H9 (cell line): Measurements from ENCODE around the gene CRHBP. TPM values are rescaled to one million over a fixed set of nuclear protein-coding genes. Genes with fewer than 3 reads are reported as not detected.

Experiments
- DNase-seq: peaks from one replicate; pipeline ENCODE4 v3.0.0-alpha.2; 2017
- H2AFZ ChIP-seq: one replicate; pipeline ENCODE4 v1.6.1; 2013; ENCODE audit warnings: mild to moderate bottlenecking, low read length, control low read depth, moderate library complexity
- H2AK5ac ChIP-seq: 2 replicates; pipeline ENCODE4 v1.6.1; 2013; ENCODE audit warnings: low read length, control low read depth, mixed read lengths; ENCODE audit not compliant: insufficient read length
- H2BK120ac ChIP-seq: one replicate; pipeline ENCODE4 v1.6.1; 2013; ENCODE audit warnings: low read depth, mild to moderate bottlenecking, low read length, control low read depth, inconsistent platforms; ENCODE audit not compliant: poor library complexity, severe bottlenecking
- H2BK12ac ChIP-seq: 2 replicates; pipeline ENCODE4 v1.6.1; 2013; ENCODE audit warnings: low read length, control low read depth, mixed read lengths, low read depth; ENCODE audit not compliant: insufficient read length
- H2BK15ac ChIP-seq: 2 replicates; pipeline ENCODE4 v1.6.1; 2013; ENCODE audit warnings: low read depth, low read length, control low read depth
- H2BK20ac ChIP-seq: one replicate; pipeline ENCODE4 v1.6.1; 2013; ENCODE audit warnings: low read depth, mild to moderate bottlenecking, low read length, control low read depth, inconsistent platforms; ENCODE audit not compliant: poor library complexity, severe bottlenecking
- H2BK5ac ChIP-seq: 2 replicates; pipeline ENCODE4 v1.6.1; 2013; ENCODE audit warnings: low read length, control low read depth, mixed read lengths; ENCODE audit not compliant: insufficient read length
- H3K14ac ChIP-seq: 2 replicates; pipeline ENCODE4 v1.6.1; 2013; ENCODE audit warnings: low read length, control low read depth; ENCODE audit not compliant: insufficient read depth
- H3K18ac ChIP-seq: 2 replicates; pipeline ENCODE4 v1.6.1; 2013; ENCODE audit warnings: low read depth, mild to moderate bottlenecking, mixed read lengths, low read length, control low read depth; ENCODE audit not compliant: insufficient read length
- H3K23ac ChIP-seq: 2 replicates; pipeline ENCODE4 v1.6.1; 2013; ENCODE audit warnings: low read length, control low read depth, mixed read lengths, low read depth; ENCODE audit not compliant: insufficient read length
- H3K23me2 ChIP-seq: 2 replicates; pipeline ENCODE4 v1.6.1; 2013; ENCODE audit warnings: low read depth, mild to moderate bottlenecking, mixed read lengths, low read length, control low read depth; ENCODE audit not compliant: insufficient read length, poor library complexity, severe bottlenecking
- H3K27ac ChIP-seq: 2 replicates; pipeline ENCODE4 v1.5.1; 2013; ENCODE audit warnings: low read length, control low read depth, mixed read lengths, low read depth; ENCODE audit not compliant: insufficient read length
- H3K27me3 ChIP-seq: 2 replicates; pipeline ENCODE4 v1.6.1; 2013; ENCODE audit warnings: low read length, control low read depth, inconsistent platforms; ENCODE audit not compliant: insufficient read depth
- H3K4ac ChIP-seq: 2 replicates; pipeline ENCODE4 v1.6.1; 2013; ENCODE audit warnings: low read depth, mild to moderate bottlenecking, control low read depth, inconsistent platforms, low read length, moderate library complexity
- H3K4me1 ChIP-seq: 2 replicates; pipeline ENCODE4 v1.6.1; 2013; ENCODE audit warnings: low read length, control low read depth, inconsistent platforms; ENCODE audit not compliant: insufficient read depth
- H3K4me2 ChIP-seq: 2 replicates; pipeline ENCODE4 v1.6.1; 2013; ENCODE audit warnings: low read length, control low read depth, mixed read lengths; ENCODE audit not compliant: insufficient read length, insufficient read depth
- H3K56ac ChIP-seq: 2 replicates; pipeline ENCODE4 v1.6.1; 2013; ENCODE audit warnings: low read depth, mild to moderate bottlenecking, mixed read lengths, low read length, control low read depth; ENCODE audit not compliant: insufficient read length
- H3K79me1 ChIP-seq: 2 replicates; pipeline ENCODE4 v1.6.1; 2013; ENCODE audit warnings: low read depth, mild to moderate bottlenecking, moderate library complexity, low read length, control low read depth, inconsistent platforms; ENCODE audit not compliant: insufficient read depth, poor library complexity, severe bottlenecking
- H3K79me2 ChIP-seq: 2 replicates; pipeline ENCODE4 v1.6.1; 2013; ENCODE audit warnings: low read length, control low read depth, inconsistent platforms; ENCODE audit not compliant: insufficient read depth
- H3K9ac ChIP-seq: 2 replicates; pipeline ENCODE4 v1.6.1; 2013; ENCODE audit warnings: low read length, control low read depth, mixed read lengths; ENCODE audit not compliant: insufficient read length; ENCODE audit errors: extremely low read depth
- H3K9me3 ChIP-seq: one replicate; pipeline ENCODE4 v1.6.1; 2013; ENCODE audit warnings: low read depth, low read length, inconsistent platforms; ENCODE audit not compliant: control insufficient read depth
- H3T11ph ChIP-seq: one replicate; pipeline ENCODE4 v1.6.1; 2013; ENCODE audit warnings: mild to moderate bottlenecking, low read length, control low read depth, inconsistent platforms
- H4K20me1 ChIP-seq: one replicate; pipeline ENCODE4 v1.6.1; 2013; ENCODE audit not compliant: control insufficient read depth, insufficient read length, insufficient read depth
- H4K5ac ChIP-seq: 2 replicates; pipeline ENCODE4 v1.6.1; 2013; ENCODE audit warnings: low read depth, mild to moderate bottlenecking, mixed read lengths, low read length, control low read depth; ENCODE audit not compliant: insufficient read length
- H4K8ac ChIP-seq: replicated peaks from 2 replicates; pipeline ENCODE4 v1.6.1; 2013; ENCODE audit warnings: low read length, control low read depth, mixed read lengths, low read depth; ENCODE audit not compliant: insufficient read length
- H4K91ac ChIP-seq: 2 replicates; pipeline ENCODE4 v1.6.1; 2013; ENCODE audit warnings: low read depth, mild to moderate bottlenecking, moderate library complexity, mixed read lengths, low read length, control low read depth; ENCODE audit not compliant: insufficient read length
- H3K27ac Mint-ChIP-seq, 3 experiments: 2 replicates in 2 of 3; 3 replicates in 1 of 3; pipeline ENCODE4 v1.8.0; 2020 to 2021; ENCODE audit warnings: mixed read lengths in 3 of 3, mild to moderate bottlenecking in 1 of 3, moderate library complexity in 1 of 3
- H3K27me3 Mint-ChIP-seq: 2 replicates; pipeline ENCODE4 v1.8.0; 2021; ENCODE audit warnings: low read depth, mild to moderate bottlenecking, moderate library complexity, mixed read lengths
- H3K36me3 Mint-ChIP-seq, 3 experiments: 2 replicates in 2 of 3; 3 replicates in 1 of 3; pipeline ENCODE4 v1.8.0; 2020 to 2021; ENCODE audit warnings: low read depth in 3 of 3, mixed read lengths in 3 of 3; ENCODE audit not compliant: insufficient read depth in 1 of 3
- H3K4me1 Mint-ChIP-seq, 2 experiments: 2 replicates each; pipeline ENCODE4 v1.8.0; 2020; ENCODE audit warnings: mixed read lengths in 2 of 2
- H3K4me3 Mint-ChIP-seq, 2 experiments: 2 replicates in 1 of 2; 3 replicates in 1 of 2; pipeline ENCODE4 v1.8.0; 2020 to 2021; ENCODE audit warnings: mild to moderate bottlenecking in 2 of 2, mixed read lengths in 2 of 2, moderate library complexity in 1 of 2
- H3K9me3 Mint-ChIP-seq, 2 experiments: 2 replicates in 1 of 2; 3 replicates in 1 of 2; pipeline ENCODE4 v1.8.0; 2020; ENCODE audit warnings: mild to moderate bottlenecking in 2 of 2, mixed read lengths in 2 of 2, moderate library complexity in 1 of 2
- CTCF ChIP-seq: fragments of 200-600 bp; sonication (generic); conservative IDR thresholded peaks from 3 replicates; pipeline ENCODE4 v1.8.0; 2021; ENCODE audit warnings: antibody characterized with exemption, mild to moderate bottlenecking
- WGBS: extraction: QIAGEN DNeasy Blood & Tissue Kit; methylation state at CpG from one replicate; pipeline ENCODE4 v1.1.7; 2013; ENCODE audit warnings: missing lambda C conversion rate, low lambda C conversion rate, mixed read lengths; ENCODE audit not compliant: insufficient read length; ENCODE audit errors: extremely low coverage; 5-methylcytosine and 5-hydroxymethylcytosine counted together
- total RNA-seq: library from RNA; stranded (reverse); gene quantifications from 2 replicates; pipeline ENCODE4 v1.2.1, GENCODE V29; 2021

Gene CRHBP
- total RNA-seq, 1 experiment from 2014 or later: not detected

GRCh38 chr5:76942581-76942980 lies 10.3 kb upstream of the CRHBP start:
- H4K5ac ChIP-seq: no peak overlapping the region
- H3K18ac ChIP-seq: no peak overlapping the region
- H3K4ac ChIP-seq: no peak overlapping the region
- 0 out of 4 replicates have a peak, but pooled peaks cover 0 to 3% of the 10 kb centered on the region in 2 experiments for H3K4me1 Mint-ChIP-seq
- H3K23ac ChIP-seq: no peak overlapping the region
- no CpG with 5 or more reads among the region's 1 CpG for WGBS
- no peaks in the 10 kb centered on the region for H3K9me3 ChIP-seq
- H3K4me2 ChIP-seq: no peak overlapping the region
- H3K23me2 ChIP-seq: no peaks in the 10 kb centered on the region
- no peak for DNase-seq
- no peaks in the 10 kb centered on the region for H3K9me3 Mint-ChIP-seq
- H4K91ac ChIP-seq: no peak overlapping the region
- no peak overlapping the region for H2BK120ac ChIP-seq
- H3K27me3 ChIP-seq: no peaks in the 10 kb centered on the region
- H3K27ac Mint-ChIP-seq: no peak overlapping the region
- no peak overlapping the region for H2BK12ac ChIP-seq
- TF ChIP-seq CTCF: no peak
- no peaks in the 10 kb centered on the region for H4K20me1 ChIP-seq
- no peak overlapping the region for H2AFZ ChIP-seq
- no peaks in the 10 kb centered on the region; the same call in 1 of the 2 replicates for H3K27me3 Mint-ChIP-seq
- H2BK5ac ChIP-seq: no peak overlapping the region
- no peak overlapping the region for H3K9ac ChIP-seq
- no peak overlapping the region for H3K4me3 Mint-ChIP-seq
- no peak overlapping the region for H3K56ac ChIP-seq
- H2AK5ac ChIP-seq: no peak overlapping the region
- H2BK20ac ChIP-seq: no peak overlapping the region
- no peak overlapping the region for H4K8ac ChIP-seq
- H3K79me1 ChIP-seq: no peaks in the 10 kb centered on the region
- no peak overlapping the region for H3T11ph ChIP-seq
- H3K27ac ChIP-seq: no peak overlapping the region
- no peak overlapping the region for H2BK15ac ChIP-seq
- no peaks in the 10 kb centered on the region for H3K79me2 ChIP-seq
- H3K36me3 Mint-ChIP-seq: no peaks in the 10 kb centered on the region; a peak in 2 of 7 replicates
- H3K14ac ChIP-seq: no peak overlapping the region
- no peaks in the 10 kb centered on the region for H3K4me1 ChIP-seq
